Limb (tissue), 2 donors: ENCODE results near the gene RAD52.

ENCODE experiments used
- DNase-seq, 2 donors: peaks; one replicate each; pipeline ENCODE4 v3.0.0-alpha.2; 2016; ENCODE audit errors: extremely low spot score in 2 of 2

RAD52 gene

DNA sequence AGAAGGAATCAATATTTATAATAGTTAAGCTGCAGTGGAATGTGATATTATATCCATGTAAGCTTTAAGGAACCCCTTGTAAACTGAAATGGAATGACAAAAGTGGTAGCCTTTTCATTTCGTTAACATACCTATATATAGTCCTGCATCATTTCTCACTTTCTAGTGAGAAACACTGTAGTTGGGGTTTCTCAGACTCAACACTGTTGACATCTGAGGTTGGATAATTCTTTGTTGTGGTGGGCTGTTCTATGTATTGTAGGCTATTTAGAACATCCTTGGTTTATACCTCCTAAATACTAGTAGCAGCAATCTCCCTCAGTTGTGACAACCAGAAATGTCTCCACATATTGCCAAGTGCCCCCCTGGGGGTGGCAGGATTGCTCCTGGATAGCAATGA is 79.1 kb downstream of the RAD52 start:
- no peak for DNase-seq

DNA sequence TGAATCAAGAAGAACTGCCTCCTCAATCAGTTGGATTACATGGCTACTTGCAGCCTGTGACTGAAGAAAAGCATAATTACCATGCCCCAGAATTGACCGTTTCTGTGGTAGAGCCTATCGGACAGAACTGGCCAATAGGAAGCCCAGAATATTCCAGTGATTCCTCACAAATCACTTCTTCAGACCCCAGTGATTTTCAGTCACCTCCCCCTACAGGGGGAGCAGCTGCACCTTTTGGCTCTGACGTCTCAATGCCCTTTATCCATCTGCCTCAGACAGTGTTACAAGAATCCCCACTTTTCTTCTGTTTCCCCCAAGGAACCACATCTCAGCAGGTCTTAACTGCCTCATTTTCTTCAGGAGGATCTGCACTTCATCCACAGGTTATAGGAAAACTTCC is 80.8 kb downstream of the RAD52 start:
- no peak for DNase-seq

DNA sequence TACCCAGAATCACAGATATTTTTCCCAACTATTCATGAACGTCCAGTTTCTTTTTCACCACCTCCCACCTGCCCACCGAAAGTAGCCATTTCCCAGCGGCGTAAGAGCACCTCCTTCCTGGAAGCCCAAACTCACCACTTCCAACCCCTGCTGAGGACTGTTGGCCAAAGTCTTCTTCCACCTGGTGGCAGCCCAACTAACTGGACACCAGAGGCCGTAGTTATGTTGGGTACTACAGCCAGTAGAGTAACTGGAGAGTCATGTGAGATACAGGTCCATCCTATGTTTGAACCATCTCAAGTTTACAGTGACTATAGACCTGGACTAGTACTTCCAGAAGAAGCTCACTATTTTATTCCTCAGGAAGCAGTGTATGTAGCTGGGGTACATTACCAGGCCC is 81.6 kb downstream of the RAD52 start:
- DNase-seq = no peak

DNA sequence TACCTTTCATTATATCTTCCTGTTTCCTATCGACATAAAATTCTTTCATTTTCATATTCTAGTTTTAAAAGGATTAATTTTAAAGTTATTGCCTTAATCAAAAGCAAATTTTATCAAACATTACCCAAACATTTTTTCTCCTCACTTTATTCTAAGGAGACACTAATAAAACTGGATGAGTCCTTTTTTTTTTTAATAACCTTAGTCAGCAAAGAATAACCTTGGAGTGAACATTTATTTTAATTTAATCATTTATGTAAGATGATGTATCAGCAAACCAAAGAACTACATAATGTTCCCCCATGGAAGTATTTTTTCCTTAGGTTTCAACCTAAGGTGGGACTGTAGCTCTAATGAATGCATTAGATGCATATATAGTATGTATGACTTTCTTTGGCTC is 83.9 kb downstream of the RAD52 start:
- no peak for DNase-seq

DNA sequence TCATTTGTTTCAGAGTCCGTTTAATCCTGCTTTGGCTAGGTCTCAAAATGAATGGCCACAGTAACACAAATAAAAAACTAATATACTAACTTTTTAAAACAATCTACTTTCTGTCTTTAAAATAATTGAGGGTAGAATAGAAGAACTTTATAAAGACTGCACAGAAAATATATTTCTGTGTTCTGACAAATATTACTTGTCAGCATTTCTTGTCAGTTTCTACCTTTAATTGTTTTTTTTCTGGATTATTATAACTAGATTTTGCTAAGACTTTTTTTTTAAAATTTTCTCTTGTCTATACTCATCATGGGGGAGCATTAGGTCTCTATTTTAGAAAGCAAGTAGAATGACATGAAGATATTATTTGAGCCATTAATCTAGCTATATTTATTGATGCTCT is 86.2 kb downstream of the RAD52 start:
- no peak for DNase-seq

DNA sequence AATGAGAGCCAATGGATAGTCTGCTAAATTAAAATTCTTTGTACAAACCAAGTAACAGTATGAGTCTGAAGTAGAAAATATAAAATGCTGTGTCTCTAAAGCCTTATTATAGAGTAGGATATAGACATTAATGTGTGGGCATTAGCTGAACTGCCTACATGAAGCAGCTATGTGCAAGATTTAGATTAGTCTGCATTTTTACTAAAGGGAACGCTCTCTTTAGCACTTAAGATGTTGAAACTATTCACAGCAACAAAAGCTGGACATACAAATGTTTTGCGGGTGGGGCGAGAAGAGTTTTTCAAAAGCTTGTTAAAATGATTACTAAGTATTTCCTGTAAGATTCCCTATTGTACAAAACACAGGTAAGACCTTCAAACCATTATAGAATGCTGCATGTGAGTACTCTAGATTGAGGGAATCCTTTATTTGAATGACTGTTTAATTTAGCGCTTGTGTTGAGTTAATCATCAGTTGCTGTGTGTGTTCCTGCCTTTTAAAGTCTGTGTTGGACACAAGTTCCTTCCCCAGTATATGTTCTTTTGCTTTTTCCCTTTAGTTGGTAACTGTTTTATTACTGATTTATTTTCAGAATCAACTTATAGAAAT is 87.1 kb downstream of the RAD52 start:
- no peak for DNase-seq
